HCT116 (cell line): ENCODE measurements around the gene MAP1LC3B. TPM values are rescaled to one million over a fixed set of nuclear protein-coding genes. Genes with fewer than 3 reads are reported as not detected.

ENCODE experiments used
- ATAC-seq: fragments of 200-7000 bp; cut with Tn5 transposase; 2 replicates; pipeline ENCODE4 v1.9.1; 2020; ENCODE audit warnings: mild to moderate bottlenecking, moderate library complexity
- BruUV-seq: library from RNA; stranded (reverse); fragments of 400-500 nt; replicated peaks from 2 replicates; lab custom pipeline; 2021; lab: Mats Ljungman, UMichigan
- CTCF ChIA-PET: fragments of 300-600 bp; sonication (Branson Sonifier 250); formaldehyde crosslinking; loops from one replicate; lab custom pipeline; 2021; ENCODE audit warnings: antibody characterized with exemption; lab: Charles Lee
- POLR2A ChIA-PET: fragments of 300-600, 350-600 bp; sonication (Branson Sonifier 250); formaldehyde crosslinking; loops from one replicate; lab custom pipeline; 2021; ENCODE audit warnings: antibody characterized with exemption; lab: Charles Lee
- RAD21 ChIA-PET, 2 experiments: fragments of 300-600 bp; sonication (Branson Sonifier 250); formaldehyde crosslinking; loops; one replicate each; lab custom pipeline; 2023; ENCODE audit warnings: low total read pairs in 2 of 2; ENCODE audit not compliant: uncharacterized antibody in 2 of 2, unreplicated experiment in 2 of 2, low non-redundant PET in 1 of 2; lab: Charles Lee
- DNase-seq: peaks from one replicate; pipeline ENCODE4 v3.0.0-alpha.2; 2010; ENCODE audit warnings: low read depth, low spot score
- H2AFZ ChIP-seq: fragments of 200-600 bp; shearing (Covaris generic), sonication (generic); 2 replicates; pipeline ENCODE4 v1.6.1; 2017; ENCODE audit warnings: low read depth, mixed run types, mixed read lengths, antibody characterized with exemption, low read length; ENCODE audit not compliant: poor library complexity, severe bottlenecking
- H3K27ac ChIP-seq: 2 replicates; pipeline ENCODE4 v1.5.1; 2012; ENCODE audit warnings: low read depth, low read length
- H3K27me3 ChIP-seq: fragments of 200-600 bp; sonication (generic); 2 replicates; pipeline ENCODE4 v1.6.1; 2016; ENCODE audit warnings: mixed run types, low read length, mixed read lengths; ENCODE audit not compliant: insufficient read depth
- H3K36me3 ChIP-seq, 2 experiments: fragments of 200-500 bp in 1 of 2; fragments of 200-600 bp in 1 of 2; sonication (Bioruptor generic) in 1 of 2; sonication (generic) in 1 of 2; 2 replicates each; pipeline versions ENCODE4 v1.5.1 to v1.6.1; 2014 to 2016; ENCODE audit warnings: low read length in 2 of 2, inconsistent platforms in 1 of 2, mixed read lengths in 1 of 2, mixed run types in 1 of 2; ENCODE audit not compliant: insufficient read depth in 2 of 2, control insufficient read depth in 1 of 2
- H3K4me1 ChIP-seq, 2 experiments: fragments of 200-600 bp in 1 of 2; sonication (generic) in 1 of 2; 2 replicates each; pipeline versions ENCODE4 v1.5.1 to v1.6.1; 2012 to 2017; ENCODE audit warnings: low read length in 2 of 2, inconsistent platforms in 1 of 2, mild to moderate bottlenecking in 1 of 2, mixed read lengths in 1 of 2, mixed run types in 1 of 2, moderate library complexity in 1 of 2; ENCODE audit not compliant: insufficient read depth in 2 of 2, control insufficient read depth in 1 of 2
- H3K4me2 ChIP-seq: fragments of 200-600 bp; sonication (generic); 2 replicates; pipeline ENCODE4 v1.6.1; 2017; ENCODE audit warnings: mixed run types, low read length, mixed read lengths
- H3K4me3 ChIP-seq, 2 experiments: fragments of 200-600 bp in 1 of 2; sonication (generic) in 1 of 2; replicated peaks in 1 of 2; 2 replicates each; pipeline ENCODE4 v1.5.1; 2011 to 2016; ENCODE audit warnings: low read length in 2 of 2, control low read depth in 1 of 2, low read depth in 1 of 2, mild to moderate bottlenecking in 1 of 2, mixed read lengths in 1 of 2, mixed run types in 1 of 2
- H3K79me2 ChIP-seq: fragments of 200-600 bp; sonication (generic); 2 replicates; pipeline ENCODE4 v1.6.1; 2017; ENCODE audit warnings: mild to moderate bottlenecking, mixed run types, low read length, moderate library complexity, mixed read lengths; ENCODE audit not compliant: insufficient read depth
- H3K9ac ChIP-seq: fragments of 200-600 bp; sonication (generic); 2 replicates; pipeline ENCODE4 v1.6.1; 2016; ENCODE audit warnings: low read length, mixed read lengths
- H3K9me2 ChIP-seq: fragments of 200-600 bp; sonication (generic), shearing (Covaris generic); 2 replicates; pipeline ENCODE4 v1.6.1; 2017; ENCODE audit warnings: mixed run types, mild to moderate bottlenecking, moderate library complexity; ENCODE audit not compliant: insufficient read depth
- H3K9me3 ChIP-seq, 2 experiments: fragments of 200-500 bp in 1 of 2; fragments of 200-600 bp in 1 of 2; sonication (Bioruptor generic) in 1 of 2; sonication (generic) in 1 of 2; 2 replicates each; pipeline ENCODE4 v1.6.1; 2014 to 2017; ENCODE audit warnings: low read length in 2 of 2, mixed read lengths in 2 of 2, inconsistent platforms in 1 of 2, low read depth in 1 of 2, mild to moderate bottlenecking in 1 of 2, mixed run types in 1 of 2, moderate library complexity in 1 of 2; ENCODE audit not compliant: control insufficient read depth in 1 of 2, insufficient read depth in 1 of 2
- H4K20me1 ChIP-seq: fragments of 200-600 bp; sonication (generic), shearing (Covaris generic); 2 replicates; pipeline ENCODE4 v1.6.1; 2017; ENCODE audit warnings: mixed run types, mild to moderate bottlenecking, moderate library complexity; ENCODE audit not compliant: insufficient read depth
- ATF3 ChIP-seq: IDR thresholded peaks from 2 replicates; pipeline ENCODE4 v1.6.1; 2012
- CBX3 ChIP-seq: IDR thresholded peaks from 2 replicates; pipeline ENCODE4 v1.6.1; 2012; ENCODE audit warnings: low read depth
- POLR2A ChIP-seq: IDR thresholded peaks from 2 replicates; pipeline ENCODE4 v1.7.0; 2011; ENCODE audit warnings: borderline replicate concordance; ENCODE audit not compliant: insufficient read depth, insufficient read length; ENCODE audit errors: extremely low read depth
- POLR2AphosphoS5 ChIP-seq: IDR thresholded peaks from 2 replicates; pipeline ENCODE4 v1.6.1; 2011; ENCODE audit warnings: mild to moderate bottlenecking, low read depth, low read length, moderate library complexity
- intact Hi-C: fragments of 100-400 bp; cut with micrococcal nuclease; formaldehyde crosslinking; loops from 2 replicates; pipeline ENCODE4 v1.10.0; 2022
- total RNA-seq: library from RNA; stranded (reverse); gene quantifications from one replicate; pipeline ENCODE4 v1.2.1, GENCODE V29; 2021; ENCODE audit not compliant: unreplicated experiment

The MAP1LC3B gene
- total RNA-seq, 1 experiment from 2014 or later, result 93.8 TPM

- intact Hi-C loops, result no loop called here
- Histone ChIP-seq H3K27me3 (no peaks in the 10 kb centered on the region), H3K9ac (no peak overlapping the region), H3K4me2 (no peak overlapping the region), H4K20me1 (peaks cover 9% of the 10 kb centered on the region; the same call in 1 of the 2 replicates), H3K79me2 (peaks cover 97% of the 10 kb centered on the region), H3K9me3 (no peaks in the 10 kb centered on the region), H3K9me2 (no peaks in the 10 kb centered on the region), H2AFZ (no peak overlapping the region), H3K4me3 (no peak overlapping the region), H3K4me1 (peaks cover 9 to 18% of the 10 kb centered on the region in 2 experiments), H3K27ac (no peak overlapping the region), H3K36me3 (no peaks in the 10 kb centered on the region; a peak in 1 of 4 replicates)
- RAD21 ChIA-PET, result no interaction called here
- POLR2A ChIA-PET, result no interaction called here
- ATAC-seq (no peak), DNase-seq (no peak)
- TF ChIP-seq POLR2AphosphoS5, result no peak
- TF ChIP-seq POLR2A, result no peak
- TF ChIP-seq ATF3, result no peak
- CTCF ChIA-PET, result no interaction called here
- no TSS peak for BruUV-seq
Observed at GRCh38 chr16:87372305-87372704, 19.8 kb upstream of the MAP1LC3B start.

GRCh38 chr16:87374313-87374712 is 17.8 kb upstream of the MAP1LC3B start:
- H2AFZ ChIP-seq, result no peak overlapping the region
- no peaks in the 10 kb centered on the region for H3K27me3 ChIP-seq
- no peaks in the 10 kb centered on the region for H3K9me2 ChIP-seq
- RAD21 ChIA-PET, result no interaction called here
- H3K4me3 ChIP-seq, result no peak overlapping the region
- intact Hi-C loops, result no loop called here
- no TSS peak for BruUV-seq
- no peak overlapping the region for H3K27ac ChIP-seq
- no peak overlapping the region for H3K9ac ChIP-seq
- ATAC-seq (no peak), DNase-seq (no peak)
- H3K4me1 ChIP-seq, result peaks cover 12 to 18% of the 10 kb centered on the region in 2 experiments
- H4K20me1 ChIP-seq, result peaks cover 3% of the 10 kb centered on the region; the same call in 1 of the 2 replicates
- POLR2A ChIA-PET, result interaction anchor here (0.9 kb wide), 1 partner anchor 9 kb away, joined by 3 read pairs; the partner anchor contains the start of gene FBXO31
- no peaks in the 10 kb centered on the region for H3K36me3 ChIP-seq
- H3K79me2 ChIP-seq, result peaks cover 96% of the 10 kb centered on the region
- no peaks in the 10 kb centered on the region for H3K9me3 ChIP-seq
- H3K4me2 ChIP-seq, result no peak overlapping the region
- CTCF ChIA-PET, result no interaction called here
- TF ChIP-seq CBX3, result no peak
